ENCODE data around the gene RPS19.

Gene RPS19

DNA sequence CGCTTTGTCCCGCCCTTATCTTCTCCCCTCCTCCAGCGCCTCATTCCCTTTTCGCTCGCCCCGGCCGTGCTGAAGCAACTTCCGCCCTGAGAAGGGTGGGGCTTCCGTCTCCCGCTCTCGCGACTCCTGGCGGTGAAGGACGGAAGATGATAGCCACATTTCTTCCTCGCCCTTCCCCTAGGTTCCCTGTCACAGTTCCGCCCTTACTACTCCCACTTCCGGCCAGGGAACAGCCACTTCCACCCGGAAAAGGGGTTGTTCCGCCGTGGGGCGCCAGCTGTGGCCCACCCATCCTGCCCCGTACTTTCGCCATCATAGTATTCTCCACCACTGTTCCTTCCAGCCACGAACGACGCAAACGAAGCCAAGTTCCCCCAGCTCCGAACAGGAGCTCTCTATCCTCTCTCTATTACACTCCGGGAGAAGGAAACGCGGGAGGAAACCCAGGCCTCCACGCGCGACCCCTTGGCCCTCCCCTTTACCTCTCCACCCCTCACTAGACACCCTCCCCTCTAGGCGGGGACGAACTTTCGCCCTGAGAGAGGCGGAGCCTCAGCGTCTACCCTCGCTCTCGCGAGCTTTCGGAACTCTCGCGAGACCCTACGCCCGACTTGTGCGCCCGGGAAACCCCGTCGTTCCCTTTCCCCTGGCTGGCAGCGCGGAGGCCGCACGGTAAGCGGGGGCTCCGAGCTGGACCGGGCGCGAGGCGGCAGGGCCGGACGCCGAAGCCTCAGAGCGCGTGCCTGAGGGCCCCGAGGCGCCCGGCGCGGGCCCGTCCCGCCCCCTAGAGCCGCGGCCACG is at the start of gene RPS19:
TSS of gene RPS19 (plus strand) at position 638 of the 801 bp plus-strand sequence. CDS start 520 bp downstream, outside the sequence.
- TF ChIP-seq, protein P1, sequence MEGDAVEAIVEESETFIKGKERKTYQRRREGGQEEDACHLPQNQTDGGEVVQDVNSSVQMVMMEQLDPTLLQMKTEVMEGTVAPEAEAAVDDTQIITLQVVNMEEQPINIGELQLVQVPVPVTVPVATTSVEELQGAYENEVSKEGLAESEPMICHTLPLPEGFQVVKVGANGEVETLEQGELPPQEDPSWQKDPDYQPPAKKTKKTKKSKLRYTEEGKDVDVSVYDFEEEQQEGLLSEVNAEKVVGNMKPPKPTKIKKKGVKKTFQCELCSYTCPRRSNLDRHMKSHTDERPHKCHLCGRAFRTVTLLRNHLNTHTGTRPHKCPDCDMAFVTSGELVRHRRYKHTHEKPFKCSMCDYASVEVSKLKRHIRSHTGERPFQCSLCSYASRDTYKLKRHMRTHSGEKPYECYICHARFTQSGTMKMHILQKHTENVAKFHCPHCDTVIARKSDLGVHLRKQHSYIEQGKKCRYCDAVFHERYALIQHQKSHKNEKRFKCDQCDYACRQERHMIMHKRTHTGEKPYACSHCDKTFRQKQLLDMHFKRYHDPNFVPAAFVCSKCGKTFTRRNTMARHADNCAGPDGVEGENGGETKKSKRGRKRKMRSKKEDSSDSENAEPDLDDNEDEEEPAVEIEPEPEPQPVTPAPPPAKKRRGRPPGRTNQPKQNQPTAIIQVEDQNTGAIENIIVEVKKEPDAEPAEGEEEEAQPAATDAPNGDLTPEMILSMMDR (IDR thresholded peaks at IDR 0.05; ENCODE audit: insufficient read depth, low read depth, low read length, missing control alignments): peak; percentile 68
- DNase-seq (ENCODE audit: low read depth): peak; percentile 99
- peak within 1 kb of the TSS; percentile 94 for H3K4me3 ChIP-seq (ENCODE audit: low read length)

DNA sequence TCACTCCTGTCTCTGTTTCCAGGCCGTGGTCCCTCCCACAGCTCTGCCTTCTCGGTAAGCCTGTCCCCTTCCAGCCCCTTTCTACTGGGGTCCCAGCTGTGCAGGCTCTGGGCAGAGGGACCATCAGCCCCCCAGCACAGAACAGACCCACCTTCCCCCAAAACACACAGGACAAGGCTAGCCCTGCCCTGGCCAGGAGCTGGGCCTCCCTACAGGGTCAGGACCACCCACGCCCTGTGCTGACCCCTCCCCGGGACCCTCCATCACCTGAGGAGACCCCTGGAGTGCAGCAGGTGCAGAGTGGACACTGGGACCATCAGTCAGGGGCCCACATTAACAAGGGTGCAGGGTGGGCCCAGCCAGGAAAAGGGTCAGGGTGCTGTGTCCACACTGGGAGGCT is 49.8 kb upstream of the RPS19 start:
- no peak for DNase-seq (ENCODE audit: low read depth)
- H3K4me3 ChIP-seq (ENCODE audit: low read length): no peak overlapping the region
- TF ChIP-seq, protein P1 (IDR thresholded peaks at IDR 0.05; ENCODE audit: insufficient read depth, low read depth, low read length, missing control alignments): no peak

DNA sequence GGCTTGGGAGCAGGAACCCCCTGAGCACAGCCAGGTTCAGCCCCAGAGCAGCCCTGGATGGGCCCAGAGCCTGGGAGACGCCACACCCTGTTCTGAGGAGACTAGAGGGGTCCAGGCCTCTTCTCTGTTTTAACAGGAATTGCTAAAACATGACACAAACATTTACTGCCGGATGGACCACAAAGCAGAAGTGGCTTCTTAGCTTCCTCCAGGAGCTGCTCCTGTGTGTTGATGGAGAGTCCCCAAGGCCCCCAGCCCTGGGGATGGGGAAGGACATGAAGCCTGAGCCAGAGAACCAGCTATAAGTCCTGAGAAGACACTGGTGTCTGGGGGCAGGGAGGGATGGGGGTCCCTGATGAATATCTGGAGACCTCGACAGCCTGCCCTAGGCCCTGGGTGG is 49.0 kb upstream of the RPS19 start:
- DNase-seq (ENCODE audit: low read depth): no peak
- H3K4me3 ChIP-seq (ENCODE audit: low read length): no peak overlapping the region
- TF ChIP-seq, protein P1 (IDR thresholded peaks at IDR 0.05; ENCODE audit: insufficient read depth, low read depth, low read length, missing control alignments): no peak

DNA sequence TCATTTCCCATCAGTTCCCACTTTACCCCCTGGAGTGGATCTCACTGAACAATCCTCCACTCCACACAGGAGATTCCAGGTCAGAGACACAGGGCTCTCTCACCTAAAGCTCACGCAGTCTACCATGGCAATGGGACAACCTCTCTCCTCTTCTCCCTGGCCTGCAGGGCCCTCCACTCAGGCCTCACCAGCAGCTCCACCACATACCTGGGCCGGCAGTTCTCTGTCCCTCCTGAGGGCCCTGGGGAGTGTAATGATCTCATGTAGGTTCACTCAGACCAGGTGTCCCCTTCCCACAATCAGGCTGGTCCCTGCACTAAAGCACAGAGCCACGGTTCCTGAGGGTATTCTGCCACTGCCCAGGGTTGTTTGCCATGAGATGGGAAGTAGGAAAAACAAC is 48.1 kb upstream of the RPS19 start:
- H3K4me3 ChIP-seq (ENCODE audit: low read length): no peak overlapping the region
- DNase-seq (ENCODE audit: low read depth): no peak
- TF ChIP-seq, protein P1 (IDR thresholded peaks at IDR 0.05; ENCODE audit: insufficient read depth, low read depth, low read length, missing control alignments): no peak

DNA sequence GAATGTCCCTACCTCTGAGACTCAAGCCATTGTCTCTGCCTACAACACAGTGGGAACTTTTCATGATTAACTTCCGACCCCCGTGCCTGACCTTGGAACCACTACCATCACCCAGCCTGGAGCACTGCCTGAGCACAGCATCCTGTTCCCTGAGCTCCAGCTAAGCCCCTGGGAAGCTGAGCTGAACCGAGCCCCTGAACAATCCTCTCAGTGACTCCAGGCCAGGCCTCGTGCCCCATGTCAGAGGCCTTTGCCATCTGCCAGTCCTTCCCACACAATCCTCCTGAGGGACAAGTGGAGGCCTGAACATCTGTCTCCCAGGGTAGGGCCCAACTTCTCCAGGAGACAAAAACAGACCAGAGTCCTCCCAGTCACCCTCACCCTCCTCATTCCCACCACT is 46.1 kb upstream of the RPS19 start:
- TF ChIP-seq, protein P1 (IDR thresholded peaks at IDR 0.05; ENCODE audit: insufficient read depth, low read depth, low read length, missing control alignments): no peak
- H3K4me3 ChIP-seq (ENCODE audit: low read length): no peak overlapping the region
- no peak for DNase-seq (ENCODE audit: low read depth)

DNA sequence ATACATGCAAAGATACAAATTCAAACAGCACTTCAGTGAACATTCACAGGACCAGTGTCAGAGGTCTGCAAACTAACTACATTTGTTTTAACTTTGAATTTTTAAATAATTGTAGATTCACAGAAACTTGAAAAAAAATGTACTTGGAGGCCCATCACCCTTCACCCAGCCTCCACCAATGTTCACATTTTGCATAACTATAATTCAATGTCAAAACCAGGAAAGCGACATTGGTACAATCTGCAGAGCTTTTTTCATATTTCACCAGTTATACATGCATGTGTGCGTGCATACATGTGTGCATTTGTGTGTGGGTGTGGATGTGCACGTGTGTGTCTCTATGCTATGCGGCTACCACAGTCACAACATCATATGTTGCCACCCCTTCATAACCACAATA is 44.8 kb upstream of the RPS19 start:
- TF ChIP-seq, protein P1 (IDR thresholded peaks at IDR 0.05; ENCODE audit: insufficient read depth, low read depth, low read length, missing control alignments): no peak
- no peak overlapping the region for H3K4me3 ChIP-seq (ENCODE audit: low read length)
- DNase-seq (ENCODE audit: low read depth): no peak

DNA sequence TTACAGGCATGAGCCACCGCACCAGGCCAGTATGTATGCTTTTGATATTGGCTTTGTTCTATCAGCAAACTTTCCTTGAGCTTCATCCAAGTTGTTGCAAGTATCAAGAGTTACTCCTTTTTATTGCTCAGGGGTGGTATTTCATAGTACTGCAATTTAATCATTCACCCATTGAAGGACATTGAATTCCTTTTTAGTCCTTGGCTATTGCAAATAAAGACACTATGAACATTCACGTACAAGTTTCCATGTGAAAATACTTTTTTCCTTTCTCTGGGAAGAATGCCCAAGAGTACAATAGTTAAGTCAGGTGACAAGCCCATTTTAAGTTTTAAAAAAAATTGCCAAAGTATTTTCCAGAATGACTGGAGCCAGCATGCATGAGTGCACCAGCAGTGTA is 43.3 kb upstream of the RPS19 start:
- TF ChIP-seq, protein P1 (IDR thresholded peaks at IDR 0.05; ENCODE audit: insufficient read depth, low read depth, low read length, missing control alignments): no peak
- no peak overlapping the region for H3K4me3 ChIP-seq (ENCODE audit: low read length)
- no peak for DNase-seq (ENCODE audit: low read depth)

Data from epithelial cell of esophagus (primary cell).